Measurements from ENCODE around the gene GAS2L2. TPM values are rescaled to one million over a fixed set of nuclear protein-coding genes. Genes with fewer than 3 reads are reported as not detected.

GAS2L2 gene
- polyA plus RNA-seq, 1 donor from 2014 or later = 0.38 TPM

GRCh38 chr17:35727635-35728034 lies 25.4 kb downstream of the GAS2L2 start:
- no peaks in the 10 kb centered on the region for H3K79me2 ChIP-seq (replicated peaks; ENCODE audit: insufficient read depth, low read length)
- no peak overlapping the region for H3K4me3 ChIP-seq (ENCODE audit: low read length)
- no peaks in the 10 kb centered on the region for H3K9me2 ChIP-seq (ENCODE audit: insufficient read depth, low read length)
- H3K27ac ChIP-seq (ENCODE audit: low read length) = no peak overlapping the region
- H2AFZ ChIP-seq (ENCODE audit: low read depth, low read length) = no peak overlapping the region
- H3K9me3 ChIP-seq (ENCODE audit: low read length) = no peaks in the 10 kb centered on the region
- TF ChIP-seq POLR2AphosphoS5 (IDR thresholded peaks at IDR 0.05) (no peak), SMC3 (conservative IDR thresholded peaks at IDR 0.05; ENCODE audit: poor library complexity) (no peak), RAD21 (conservative IDR thresholded peaks at IDR 0.05) (no peak), TAF1 (IDR thresholded peaks at IDR 0.05; ENCODE audit: low read depth) (no peak), CTCF (IDR thresholded peaks at IDR 0.05; ENCODE audit: poor library complexity, severe bottlenecking) (no peak), EZH2 (IDR thresholded peaks at IDR 0.05; ENCODE audit: borderline replicate concordance, insufficient read depth, low read length, poor library complexity, severe bottlenecking) (no peak), EP300 (conservative IDR thresholded peaks at IDR 0.05; ENCODE audit: poor library complexity, severe bottlenecking) (no peak), MXI1 (conservative IDR thresholded peaks at IDR 0.05; ENCODE audit: poor library complexity, severe bottlenecking) (no peak), REST (IDR thresholded peaks at IDR 0.05; ENCODE audit: borderline replicate concordance) (no peak)
- no peak overlapping the region for H3K9ac ChIP-seq (ENCODE audit: low read length)
- H3K36me3 ChIP-seq (ENCODE audit: insufficient read depth, low read length) = no peaks in the 10 kb centered on the region
- no peaks in the 10 kb centered on the region for H3F3A ChIP-seq (ENCODE audit: insufficient read depth, low read length, poor library complexity, severe bottlenecking)
- no peaks in the 10 kb centered on the region for H3K27me3 ChIP-seq (ENCODE audit: insufficient read depth, low read depth, low read length)
- H4K20me1 ChIP-seq (ENCODE audit: insufficient read depth) = no peaks in the 10 kb centered on the region
- no peak overlapping the region for H3K4me2 ChIP-seq (ENCODE audit: low read length)

GRCh38 chr17:35726953-35727460 lies 26.0 kb downstream of the GAS2L2 start:
- H3K79me2 ChIP-seq (replicated peaks; ENCODE audit: insufficient read depth, low read length) = no peaks in the 10 kb centered on the region
- H3K36me3 ChIP-seq (ENCODE audit: insufficient read depth, low read length) = no peaks in the 10 kb centered on the region
- H2AFZ ChIP-seq (ENCODE audit: low read depth, low read length) = no peak overlapping the region
- H3K9me2 ChIP-seq (ENCODE audit: insufficient read depth, low read length) = no peaks in the 10 kb centered on the region
- H3K4me2 ChIP-seq (ENCODE audit: low read length) = no peak overlapping the region
- H3K9ac ChIP-seq (ENCODE audit: low read length) = no peak overlapping the region
- no peaks in the 10 kb centered on the region for H3F3A ChIP-seq (ENCODE audit: insufficient read depth, low read length, poor library complexity, severe bottlenecking)
- H3K9me3 ChIP-seq (ENCODE audit: low read length) = no peaks in the 10 kb centered on the region
- H4K20me1 ChIP-seq (ENCODE audit: insufficient read depth) = no peaks in the 10 kb centered on the region
- no peaks in the 10 kb centered on the region for H3K27me3 ChIP-seq (ENCODE audit: insufficient read depth, low read depth, low read length)
- TF ChIP-seq TAF1 (IDR thresholded peaks at IDR 0.05; ENCODE audit: low read depth) (no peak), POLR2AphosphoS5 (IDR thresholded peaks at IDR 0.05) (no peak), RAD21 (conservative IDR thresholded peaks at IDR 0.05) (no peak), MXI1 (conservative IDR thresholded peaks at IDR 0.05; ENCODE audit: poor library complexity, severe bottlenecking) (no peak), CTCF (IDR thresholded peaks at IDR 0.05; ENCODE audit: poor library complexity, severe bottlenecking) (no peak)
- H3K4me3 ChIP-seq (ENCODE audit: low read length) = no peak overlapping the region
- no peak overlapping the region for H3K27ac ChIP-seq (ENCODE audit: low read length)

Data from neural cell (in vitro differentiated cells).